Esophagus (tissue), 2 donors: ENCODE data around the gene GBP1. TPM values are rescaled to one million over a fixed set of nuclear protein-coding genes. Genes with fewer than 3 reads are reported as not detected.
"Not testable (repeated sequence)": the region's sequence is repeated elsewhere in the genome, so short reads cannot be mapped to it uniquely, and the experiment has no call there.

ENCODE experiments used
- H3K27ac ChIP-seq, 2 donors: one replicate each; pipeline ENCODE4 v1.5.1; 2013; ENCODE audit warnings: low read depth in 2 of 2, mild to moderate bottlenecking in 2 of 2, inconsistent platforms in 1 of 2, low read length in 1 of 2, moderate library complexity in 1 of 2
- H3K27me3 ChIP-seq, 2 donors: one replicate each; pipeline ENCODE4 v1.6.1; 2013; ENCODE audit warnings: low read length in 2 of 2, control low read depth in 1 of 2, mild to moderate bottlenecking in 1 of 2; ENCODE audit not compliant: insufficient read depth in 2 of 2, control insufficient read depth in 1 of 2
- H3K36me3 ChIP-seq, 2 donors: one replicate each; pipeline ENCODE4 v1.6.1; 2013; ENCODE audit warnings: low read length in 1 of 2; ENCODE audit not compliant: control insufficient read depth in 2 of 2, insufficient read depth in 2 of 2
- H3K4me1 ChIP-seq, 2 donors: one replicate each; pipeline ENCODE4 v1.6.1; 2013; ENCODE audit warnings: low read length in 1 of 2; ENCODE audit not compliant: control insufficient read depth in 2 of 2, insufficient read depth in 2 of 2
- H3K4me3 ChIP-seq, 2 donors: one replicate each; pipeline ENCODE4 v1.5.1; 2013; ENCODE audit warnings: low read length in 2 of 2, mild to moderate bottlenecking in 2 of 2, low read depth in 1 of 2, moderate library complexity in 1 of 2
- H3K9me3 ChIP-seq, 2 donors: one replicate each; pipeline ENCODE4 v1.6.1; 2013; ENCODE audit warnings: mild to moderate bottlenecking in 2 of 2, low read depth in 1 of 2, low read length in 1 of 2, moderate library complexity in 1 of 2; ENCODE audit not compliant: control insufficient read depth in 2 of 2, insufficient read depth in 1 of 2
- WGBS, 2 donors: extraction: QIAGEN DNeasy Blood & Tissue Kit; methylation state at CpG; one replicate each; pipeline ENCODE4 v1.1.7; 2013; 5-methylcytosine and 5-hydroxymethylcytosine counted together
- polyA plus RNA-seq, 2 donors: library from polyadenylated mRNA; stranded (reverse); fragments of 200-250 nt; gene quantifications; one replicate each; pipeline ENCODE4 v1.2.3, GENCODE V29; 2013
- donor health status: healthy with polysubstance abuse.
- donor health status: Bipolar disorder and iron deficiency.

The GBP1 gene
- polyA plus RNA-seq, 2 donors, result 10.1 to 13.7 TPM

- not testable (repeated sequence) for H3K27ac ChIP-seq, H3K36me3 ChIP-seq
- 91 to 92% methylated on average over 5 of the region's 5 CpGs for WGBS, 2 donors
These were observed 31.0 kb downstream of the GBP1 start for GRCh38 chr1:89034004-89034403.

GRCh38 chr1:89029051-89029450 is 36.0 kb downstream of the GBP1 start:
- WGBS, 2 donors, result 81% methylated on average over 2 of the region's 2 CpGs
- H3K27ac ChIP-seq, H3K36me3 ChIP-seq, H3K4me1 ChIP-seq, H3K4me3 ChIP-seq, H3K9me3 ChIP-seq, H3K27me3 ChIP-seq: not testable (repeated sequence)

More at GRCh38 chr1:89034004-89034403, 31.0 kb downstream of the GBP1 start:
- H3K4me3 ChIP-seq, H3K9me3 ChIP-seq, H3K4me1 ChIP-seq, H3K27me3 ChIP-seq: not testable (repeated sequence)

GRCh38 chr1:89025928-89026327 is 39.1 kb downstream of the GBP1 start:
- Histone ChIP-seq H3K27ac (no peak overlapping the region), H3K4me3 (no peak overlapping the region), H3K36me3 (no peaks in the 10 kb centered on the region), H3K9me3 (no peaks in the 10 kb centered on the region), H3K27me3 (no peaks in the 10 kb centered on the region), H3K4me1 (peaks cover 0 to 3% of the 10 kb centered on the region in 2 donors)
- WGBS, 2 donors, result 86 to 94% methylated on average over 3 of the region's 3 CpGs

GRCh38 chr1:89023026-89023425 is 42.0 kb downstream of the GBP1 start:
- H3K4me3 ChIP-seq, result no peak overlapping the region
- peak overlapping the region; percentile 82 to 88 for H3K27ac ChIP-seq
- H3K36me3 ChIP-seq, result peaks cover 0 to 7% of the 10 kb centered on the region in 2 donors
- peaks cover 0 to 9% of the 10 kb centered on the region in 2 donors for H3K4me1 ChIP-seq
- H3K9me3 ChIP-seq, result no peaks in the 10 kb centered on the region
- no peaks in the 10 kb centered on the region for H3K27me3 ChIP-seq

GRCh38 chr1:89022167-89022959 is 42.6 kb downstream of the GBP1 start, which contains the start of gene GBP3:
GBP3 (minus strand) TSS chr1:89022866; CDS start chr1:89020721, 2,145 bp downstream.
- Histone ChIP-seq H3K36me3 (peaks cover 0 to 7% of the 10 kb centered on the region in 2 donors), H3K4me1 (peaks cover 0 to 9% of the 10 kb centered on the region in 2 donors), H3K27ac (peak within 1 kb of the TSS; percentile 88 to 89), H3K27me3 (no peaks in the 10 kb centered on the region), H3K9me3 (no peaks in the 10 kb centered on the region), H3K4me3 (peak within 1 kb of the TSS; percentile 47 to 71)
- WGBS, 2 donors, result 11 to 16% methylated on average over 5 of the region's 5 CpGs

GRCh38 chr1:89018318-89018717 is 46.7 kb downstream of the GBP1 start:
- Histone ChIP-seq H3K36me3 (peaks cover 0 to 14% of the 10 kb centered on the region in 2 donors), H3K27ac (peak overlapping the region in 1 of 2 donors; percentile 13)
- not testable (repeated sequence) for H3K9me3 ChIP-seq, H3K27me3 ChIP-seq, H3K4me1 ChIP-seq, H3K4me3 ChIP-seq
- 51 to 56% methylated on average over 3 of the region's 3 CpGs for WGBS, 2 donors

- Histone ChIP-seq H3K36me3 (peaks cover 7 to 15% of the 10 kb centered on the region in 2 donors), H3K27me3 (no peaks in the 10 kb centered on the region), H3K27ac (no peak overlapping the region), H3K4me1 (no peaks in the 10 kb centered on the region), H3K4me3 (no peak overlapping the region), H3K9me3 (no peaks in the 10 kb centered on the region)
- WGBS, 2 donors, result 84 to 93% methylated on average over 4 of the region's 4 CpGs
These were observed 56.5 kb downstream of the GBP1 start for GRCh38 chr1:89008511-89008910.

GRCh38 chr1:89005286-89006151 is 59.5 kb downstream of the GBP1 start:
- no peaks in the 10 kb centered on the region for H3K27me3 ChIP-seq
- H3K9me3 ChIP-seq, result no peaks in the 10 kb centered on the region
- 70 to 73% methylated on average over 9 of the region's 9 CpGs for WGBS, 2 donors
- H3K36me3 ChIP-seq, result peaks cover 4 to 12% of the 10 kb centered on the region in 2 donors
- no peaks in the 10 kb centered on the region for H3K4me1 ChIP-seq
- peak overlapping the region in 1 of 2 donors; percentile 72 for H3K27ac ChIP-seq
- H3K4me3 ChIP-seq, result no peak overlapping the region
